ENCODE measurements around the gene DENND1A.

DENND1A gene

DNA sequence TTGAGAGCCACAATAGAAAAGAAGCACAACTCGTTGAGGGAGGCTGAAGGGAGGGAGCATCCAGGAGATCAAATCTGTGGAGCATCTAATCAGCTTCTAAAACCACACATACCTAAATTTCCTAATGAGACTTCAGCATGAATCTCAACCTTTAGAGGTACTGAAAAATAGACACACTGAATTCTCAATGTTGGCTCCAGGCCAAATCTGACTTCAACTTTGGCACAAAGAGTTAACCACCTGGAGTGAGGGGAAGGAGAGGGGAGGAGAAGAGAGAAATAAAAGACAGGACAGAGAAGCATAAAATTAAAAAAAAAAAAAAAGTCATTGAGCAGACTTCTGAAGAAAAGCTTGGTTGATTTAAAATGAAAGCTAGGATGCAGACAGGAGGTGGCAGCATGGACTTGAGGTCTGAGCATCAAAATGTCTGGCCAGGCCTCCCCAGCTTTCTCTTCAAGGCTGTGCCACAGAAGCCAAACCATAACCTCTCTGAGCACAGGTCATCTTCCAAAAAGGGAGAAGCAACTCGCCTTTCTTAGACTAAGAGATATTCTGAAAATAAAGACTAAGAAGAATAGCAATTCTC lies 205.6 kb downstream of the DENND1A start:
- DNase-seq (ENCODE audit: low read depth): peak; percentile 55

DNA sequence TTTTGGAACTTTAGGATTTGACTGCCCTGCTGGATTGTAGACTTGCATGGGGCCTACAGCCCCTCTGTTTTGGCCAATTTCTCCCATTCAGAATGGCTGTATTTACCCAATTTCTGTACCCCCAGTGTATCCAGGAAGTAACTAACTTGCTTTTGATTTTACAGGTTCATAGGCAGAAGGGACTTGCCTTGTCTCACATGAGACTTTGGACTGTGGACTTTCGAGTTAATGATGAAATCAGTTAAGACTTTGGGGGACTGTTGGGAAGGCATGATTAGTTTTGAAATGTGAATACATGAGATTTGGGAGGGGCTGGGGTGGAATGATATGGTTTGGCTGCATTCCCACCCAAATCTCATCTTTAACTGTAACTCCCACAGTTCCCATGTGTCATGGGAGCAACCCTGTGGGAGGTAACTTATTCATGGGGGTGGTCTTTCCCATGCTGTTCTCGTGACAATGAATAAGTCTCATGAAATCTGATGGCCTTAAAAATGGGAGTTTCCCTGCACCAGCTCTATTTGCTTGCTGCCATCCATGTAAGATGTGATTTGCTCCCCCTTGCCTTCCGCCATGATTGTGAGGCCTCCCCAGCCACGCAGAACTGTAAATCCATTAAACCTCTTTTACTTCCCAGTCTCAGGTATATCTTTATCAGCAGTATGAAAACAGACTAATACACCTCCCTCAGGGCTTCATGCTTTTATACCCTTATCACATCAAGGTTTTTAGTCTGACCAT lies 206.6 kb downstream of the DENND1A start:
- no peak for DNase-seq (ENCODE audit: low read depth)

DNA sequence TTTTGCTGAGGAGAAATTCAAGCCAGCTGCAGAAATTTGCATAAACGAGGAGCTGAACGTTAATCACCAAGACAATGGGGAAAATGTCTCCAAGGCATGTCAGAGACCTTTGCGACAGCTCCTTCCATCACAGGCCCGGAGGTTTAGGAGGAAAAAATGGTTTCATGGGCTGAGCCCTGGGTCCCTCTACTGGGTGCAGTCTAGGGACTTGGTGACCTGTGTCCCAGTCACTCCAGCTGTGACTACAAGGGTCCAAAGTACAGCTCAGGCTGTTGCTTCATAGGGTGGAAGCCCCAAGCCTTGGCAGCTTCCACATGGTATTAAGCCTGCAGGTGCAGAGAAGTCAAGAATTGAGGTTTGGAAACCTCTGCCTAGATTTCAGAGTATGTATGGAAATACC lies 207.5 kb downstream of the DENND1A start:
- no peak for DNase-seq (ENCODE audit: low read depth)

DNA sequence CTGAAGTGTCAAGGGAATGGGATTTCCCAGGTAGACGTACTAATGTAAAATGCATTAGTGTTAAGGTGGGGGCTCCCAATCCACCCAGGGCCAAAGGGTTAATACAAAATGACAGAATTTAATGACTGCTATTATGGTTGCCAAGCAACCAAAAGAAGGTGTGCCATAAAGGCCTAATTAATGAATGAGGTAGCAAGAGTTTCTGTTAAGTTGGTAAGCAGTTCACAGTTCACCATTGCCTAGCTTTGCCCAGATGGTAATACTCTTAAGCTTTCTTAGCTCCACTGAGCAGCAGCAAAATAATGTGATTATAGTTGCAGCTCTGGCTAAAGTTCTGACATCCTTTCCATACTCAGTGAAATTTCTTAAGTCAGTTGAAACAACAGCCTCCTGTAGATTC lies 211.7 kb downstream of the DENND1A start:
- DNase-seq (ENCODE audit: low read depth): no peak

DNA sequence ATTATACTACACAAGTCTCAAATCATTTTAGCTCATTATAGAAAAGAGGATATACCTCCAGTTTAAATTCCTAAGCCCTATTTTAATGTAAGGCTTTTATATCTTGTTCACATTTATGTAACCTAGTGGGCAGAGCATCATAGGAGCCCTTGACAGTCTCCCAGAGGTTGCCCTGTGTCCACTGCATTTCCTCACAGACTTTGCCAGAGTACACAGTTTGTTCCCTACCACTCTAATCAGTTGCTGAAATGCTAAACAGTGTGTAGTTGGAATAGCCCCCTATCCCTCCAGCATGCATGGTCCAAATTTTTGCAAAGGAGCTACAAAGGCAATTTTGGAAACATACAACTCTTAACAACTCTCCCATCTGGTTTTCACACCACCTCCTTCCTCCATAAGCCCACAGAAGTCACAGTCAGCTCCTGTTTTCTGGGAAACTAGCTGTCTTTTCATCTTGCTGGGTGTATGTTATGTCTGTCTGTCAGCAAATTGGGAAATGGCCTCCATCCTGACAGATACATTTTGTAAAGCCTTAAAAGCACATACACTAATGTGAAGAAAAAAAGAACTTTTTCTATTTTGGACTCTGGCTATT lies 212.2 kb downstream of the DENND1A start:
- DNase-seq (ENCODE audit: low read depth): no peak

DNA sequence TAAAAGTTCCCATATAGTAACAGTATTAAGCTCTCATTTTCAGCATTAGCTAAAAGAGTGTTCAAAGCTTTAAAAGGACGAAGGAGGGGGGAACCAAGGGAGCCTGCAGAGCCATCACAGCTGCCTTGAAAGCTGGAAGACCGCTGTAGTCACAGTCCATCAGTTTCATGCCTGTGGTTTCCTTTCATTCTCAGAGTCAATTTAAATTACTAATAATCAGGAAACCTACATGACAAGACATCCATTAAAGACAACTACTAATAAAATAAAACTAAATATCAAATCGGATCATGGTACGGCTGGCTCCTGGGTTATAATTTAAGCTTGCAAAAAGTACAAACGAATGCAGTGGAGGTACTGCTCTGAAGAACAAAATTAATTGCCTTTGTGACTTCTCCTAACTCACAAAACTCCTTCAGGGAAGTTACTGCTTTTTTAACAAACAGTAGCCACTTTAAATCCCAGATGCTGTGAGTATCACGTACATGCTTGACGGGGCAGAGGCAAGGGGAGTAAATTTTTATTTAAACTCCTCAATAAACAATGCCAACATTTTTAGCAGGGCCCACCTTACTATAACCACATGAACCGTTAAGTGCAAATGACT lies 213.5 kb downstream of the DENND1A start:
- DNase-seq (ENCODE audit: low read depth): no peak

DNA sequence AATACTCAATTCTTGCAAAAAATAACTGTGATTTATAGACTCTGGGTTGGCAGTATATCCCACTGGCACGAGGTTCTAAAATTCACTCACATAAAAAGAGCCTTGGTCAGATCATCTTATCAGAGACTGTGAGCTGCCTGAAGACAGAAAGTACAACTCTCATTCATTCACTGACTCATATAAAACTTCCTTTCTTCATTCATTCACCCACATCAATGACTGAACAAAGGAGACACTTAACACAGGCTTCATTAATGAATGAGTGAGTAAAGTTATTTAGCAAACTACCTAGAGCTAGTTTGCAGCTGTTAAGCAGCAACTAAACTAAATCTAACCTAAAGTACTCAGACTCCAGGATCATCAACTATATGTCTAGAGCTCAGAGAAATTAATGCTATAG lies 214.7 kb downstream of the DENND1A start:
- peak; percentile 27 for DNase-seq (ENCODE audit: low read depth)

DNA sequence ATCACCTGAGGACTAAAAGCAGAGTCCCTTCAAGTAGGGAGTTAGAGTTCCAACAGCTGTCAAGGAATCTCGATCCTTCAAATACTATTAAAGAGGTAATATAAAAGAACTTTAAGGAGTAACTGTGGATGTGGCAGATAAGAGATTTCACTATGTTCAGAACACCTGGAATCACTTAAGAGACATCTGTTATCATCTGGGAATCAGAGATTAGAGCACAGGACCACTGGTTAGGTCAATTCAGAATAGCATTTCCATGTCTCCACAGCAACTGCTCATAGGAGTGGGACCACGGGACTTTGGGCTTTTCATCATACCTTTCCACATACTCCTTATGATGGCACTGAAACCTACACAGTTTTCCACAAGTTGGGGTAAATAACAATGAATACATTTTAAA lies 216.6 kb downstream of the DENND1A start:
- DNase-seq (ENCODE audit: low read depth): no peak

DNA sequence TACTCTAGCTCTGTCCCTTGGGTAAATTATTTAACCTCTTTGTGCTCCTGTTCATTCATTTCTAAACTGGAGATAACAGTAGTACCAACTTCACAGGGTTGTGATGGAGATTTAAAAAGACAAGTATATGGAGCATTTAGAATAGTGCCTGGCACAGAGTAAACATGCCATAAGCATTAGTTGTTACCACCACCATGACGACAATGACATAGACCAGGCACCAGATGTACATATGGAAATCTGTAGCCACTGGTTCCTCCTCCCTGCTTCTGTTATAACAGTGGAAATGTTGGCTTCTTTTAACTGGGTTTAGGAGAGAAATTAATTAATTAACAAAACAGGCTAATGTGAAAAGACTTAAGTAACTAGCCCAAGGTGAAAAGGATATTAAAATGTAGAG lies 217.5 kb downstream of the DENND1A start:
- peak; percentile 22 for DNase-seq (ENCODE audit: low read depth)

DNA sequence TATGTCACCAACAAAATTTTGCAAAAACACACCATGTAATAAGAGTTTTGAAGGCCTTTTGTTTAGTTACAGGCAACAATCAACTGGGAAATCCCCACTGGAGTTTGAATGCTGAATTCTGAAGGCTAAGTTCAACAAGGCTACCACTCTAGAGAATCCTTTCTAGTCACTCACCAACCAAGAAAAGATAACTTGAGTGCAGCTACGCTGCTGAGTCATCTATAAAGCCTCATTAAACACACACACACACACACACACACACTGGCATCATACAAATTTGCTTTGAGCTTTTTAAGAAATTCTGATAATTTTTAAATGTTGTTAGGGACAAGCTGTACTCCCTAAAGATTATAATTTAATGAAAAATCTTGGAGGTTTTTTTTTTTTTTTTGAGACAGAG lies 219.6 kb downstream of the DENND1A start:
- DNase-seq (ENCODE audit: low read depth): peak; percentile 96

DNA sequence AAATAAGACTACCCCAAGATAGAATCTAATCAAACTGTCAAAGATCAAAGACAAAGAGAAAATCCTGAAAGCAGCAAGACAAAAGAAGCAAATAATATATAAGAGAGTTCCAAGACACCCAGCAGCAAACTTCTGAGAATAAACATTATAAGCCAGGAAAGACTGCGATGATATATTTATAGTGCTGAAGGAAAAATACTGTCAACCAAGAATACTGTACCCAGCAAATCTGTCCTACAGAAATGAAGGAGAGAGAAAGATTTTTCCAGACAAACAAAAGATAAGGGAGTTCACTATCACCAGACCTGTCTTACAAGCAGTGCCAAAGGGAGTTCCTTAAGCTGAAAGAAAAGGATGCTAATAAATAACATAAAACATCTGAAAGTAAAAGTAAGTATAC lies 227.4 kb downstream of the DENND1A start:
- DNase-seq (ENCODE audit: low read depth): no peak

DNA sequence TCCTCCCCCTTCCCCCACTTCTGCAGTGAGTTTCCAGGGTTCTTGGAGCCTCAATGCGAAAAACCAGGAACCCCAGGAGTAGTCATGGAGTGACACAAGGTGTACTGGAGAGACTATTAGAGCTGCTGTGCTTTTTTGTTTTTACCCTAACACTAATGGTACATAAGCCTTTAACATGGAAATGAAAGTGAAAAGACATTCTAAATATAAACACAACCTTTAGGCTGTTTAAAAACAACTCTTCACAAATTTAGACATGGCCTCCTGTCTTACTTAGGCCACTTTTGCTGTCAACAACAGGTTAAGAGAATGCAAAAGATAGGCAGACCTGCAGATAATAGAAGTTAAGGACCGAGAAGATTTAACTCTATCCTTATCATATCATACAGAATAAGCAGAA lies 232.2 kb downstream of the DENND1A start:
- DNase-seq (ENCODE audit: low read depth): no peak

DNA sequence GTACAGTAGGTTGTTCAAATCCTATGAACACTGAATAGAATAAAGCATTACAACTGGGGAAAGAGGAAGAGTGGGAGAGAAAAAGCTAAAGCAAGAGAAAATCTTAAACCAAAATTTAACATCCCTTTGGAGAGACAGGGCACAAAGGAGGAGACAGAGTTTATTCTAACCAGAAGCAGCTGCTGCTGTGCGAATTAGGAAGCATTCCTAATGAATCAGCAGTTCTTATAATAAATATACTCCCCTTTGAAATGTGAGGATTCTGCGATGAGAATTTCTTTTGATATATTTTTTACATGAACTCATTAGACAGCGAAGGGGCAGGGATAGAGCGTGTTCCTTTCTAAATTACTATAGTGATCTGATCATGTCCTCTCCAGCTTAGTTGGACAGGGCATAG lies 233.4 kb downstream of the DENND1A start:
- DNase-seq (ENCODE audit: low read depth): no peak

DNA sequence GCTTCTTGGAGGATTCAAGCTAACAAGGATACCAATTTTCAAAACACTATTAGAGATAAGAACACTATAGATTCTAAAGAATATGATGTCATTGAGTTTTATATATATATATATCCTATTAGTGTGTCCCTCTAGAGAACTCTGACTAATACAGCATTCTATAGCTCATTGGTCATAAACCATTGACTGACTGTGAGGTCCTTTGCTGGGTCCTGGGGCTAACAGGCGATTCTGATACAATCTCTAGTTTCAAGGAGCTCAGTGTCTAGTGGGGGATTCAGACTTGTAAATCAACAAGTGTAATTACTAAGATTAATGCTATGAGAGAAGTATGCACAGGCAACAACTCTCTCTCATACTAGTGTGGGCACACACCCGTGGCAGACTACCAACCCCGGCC lies 234.5 kb downstream of the DENND1A start:
- DNase-seq (ENCODE audit: low read depth): no peak

DNA sequence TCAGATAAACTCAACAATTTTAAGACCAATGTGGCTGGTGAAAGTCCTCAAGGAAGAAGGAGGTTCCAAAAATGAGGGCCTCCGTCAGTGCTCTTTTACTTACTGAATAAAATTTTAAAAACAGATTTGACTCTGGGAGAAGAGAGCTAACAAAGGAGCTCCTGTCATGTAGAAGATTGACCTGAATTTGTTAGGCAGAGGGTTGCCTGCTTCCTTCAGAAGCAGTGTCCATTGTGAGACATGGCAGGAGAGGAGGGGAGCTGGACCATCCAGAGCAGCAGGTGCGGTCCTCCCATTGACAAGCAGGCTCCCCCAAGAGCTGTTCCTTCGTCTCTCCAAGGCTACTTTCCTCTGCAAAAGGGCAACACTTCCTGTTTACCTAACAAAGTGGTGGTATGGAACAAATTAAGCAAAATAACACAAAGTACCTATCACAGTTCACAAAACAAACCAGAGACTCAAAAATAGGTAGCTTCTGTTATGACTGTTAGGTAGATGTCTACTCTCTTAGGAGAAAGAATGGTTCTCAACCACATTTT lies 238.1 kb downstream of the DENND1A start:
- no peak for DNase-seq (ENCODE audit: low read depth)

DNA sequence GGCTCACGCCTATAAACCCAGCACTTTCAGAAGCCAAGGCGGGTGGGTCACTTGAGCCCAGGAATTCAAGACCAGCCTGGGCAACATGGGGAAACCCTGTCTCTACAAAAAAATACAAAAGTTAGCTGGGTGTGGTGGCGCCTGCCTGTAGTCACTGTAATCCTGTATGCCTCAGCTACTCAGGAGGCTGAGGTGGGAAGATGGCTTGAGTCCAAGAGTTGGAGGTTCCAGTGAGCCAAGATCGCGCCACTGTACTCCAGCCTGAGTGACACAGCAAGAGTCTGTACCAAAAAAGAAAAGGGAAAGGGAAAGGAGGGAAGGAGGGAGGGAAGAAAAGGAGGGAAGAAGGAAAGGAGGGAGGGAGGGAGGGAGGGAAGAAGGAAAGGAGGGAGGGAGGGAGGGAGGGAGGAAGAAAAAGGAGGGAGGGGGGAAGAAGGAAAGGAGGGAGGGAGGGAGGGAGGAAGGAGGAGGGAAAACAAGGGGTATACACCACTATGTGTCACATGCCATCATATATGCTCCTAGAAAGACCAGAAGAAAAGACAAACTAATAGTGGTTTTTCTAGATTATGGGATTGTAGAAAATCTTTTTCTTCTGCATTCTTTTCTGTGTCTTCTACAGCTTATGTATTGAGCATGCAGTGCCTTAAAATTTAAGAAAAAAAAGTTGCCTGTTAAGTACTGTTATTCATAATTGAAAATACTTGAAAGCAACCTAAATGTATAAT lies 240.1 kb downstream of the DENND1A start:
- DNase-seq (ENCODE audit: low read depth): no peak

DNA sequence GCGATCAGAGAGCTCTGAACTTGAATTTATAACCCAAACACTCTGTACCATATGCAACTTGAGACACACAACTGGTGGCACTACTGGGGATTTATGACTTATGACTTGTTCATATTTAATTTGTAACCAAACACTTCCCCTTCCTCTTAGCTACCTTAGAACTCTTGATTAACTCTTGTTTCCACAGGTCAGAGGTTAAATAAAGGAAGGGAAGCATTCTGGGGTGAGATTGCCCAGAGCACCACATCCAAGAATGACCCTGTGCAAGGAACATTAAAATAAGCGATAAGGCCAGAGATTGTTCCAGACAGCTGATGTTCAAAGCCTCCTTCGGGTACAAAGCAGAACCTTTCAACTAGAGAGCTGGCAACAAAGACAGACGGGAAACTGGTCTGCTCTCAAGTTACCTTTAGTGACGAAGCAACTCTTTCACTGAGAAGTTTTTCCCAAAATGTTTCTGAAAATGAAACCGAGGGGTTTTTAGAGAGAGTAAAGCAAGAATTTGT lies 242.6 kb downstream of the DENND1A start:
- DNase-seq (ENCODE audit: low read depth): no peak

DNA sequence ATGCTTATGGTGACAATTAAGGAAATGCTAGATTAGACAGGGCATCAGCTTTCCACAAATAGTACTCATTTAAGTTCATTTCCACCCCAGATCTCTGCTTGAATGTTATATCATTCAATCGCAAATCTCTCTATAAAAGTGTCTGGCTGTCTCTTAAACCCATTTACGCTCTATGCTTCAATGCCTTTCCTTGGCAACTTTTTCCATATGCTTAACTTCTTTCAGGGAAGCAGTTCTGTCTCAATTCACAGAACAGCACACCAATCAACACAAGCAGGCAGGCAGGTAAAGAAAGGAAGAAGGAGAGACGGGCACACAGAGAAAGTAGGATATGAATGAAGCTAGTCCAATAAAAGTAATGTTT lies 243.1 kb downstream of the DENND1A start:
- no peak for DNase-seq (ENCODE audit: low read depth)

DNA sequence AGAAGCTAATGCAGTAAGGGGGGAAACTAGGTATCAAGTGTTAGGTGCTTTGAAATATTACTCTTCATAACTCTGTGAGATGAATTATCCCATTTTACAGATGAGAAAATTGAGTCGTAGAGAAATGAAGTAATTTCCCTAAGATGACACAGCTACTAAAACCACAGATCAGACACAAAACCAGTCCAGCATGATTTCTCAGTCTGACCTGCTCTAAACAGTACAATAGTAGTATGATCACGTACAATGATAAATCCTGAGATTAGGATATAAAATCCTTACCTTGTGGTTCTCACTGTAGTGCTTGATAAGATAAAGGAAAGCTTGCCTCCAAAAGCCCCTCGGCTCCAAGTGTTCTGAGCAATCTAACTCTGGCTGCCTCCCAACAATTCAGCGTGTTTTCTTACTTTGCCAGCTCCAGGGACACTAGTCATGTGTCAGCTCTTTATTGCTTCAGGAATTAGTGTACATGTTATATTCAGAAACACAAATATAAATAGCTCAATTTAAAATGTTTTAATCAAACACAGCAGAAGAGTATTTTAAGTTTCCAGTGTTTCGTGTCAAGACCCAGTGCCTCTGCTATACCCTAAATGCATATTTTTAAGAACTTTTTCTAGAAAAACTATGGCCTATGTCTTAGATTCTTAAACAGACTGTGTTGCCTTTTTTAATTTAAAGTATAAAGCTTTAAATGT lies 243.6 kb downstream of the DENND1A start:
- peak; percentile 79 for DNase-seq (ENCODE audit: low read depth)

DNA sequence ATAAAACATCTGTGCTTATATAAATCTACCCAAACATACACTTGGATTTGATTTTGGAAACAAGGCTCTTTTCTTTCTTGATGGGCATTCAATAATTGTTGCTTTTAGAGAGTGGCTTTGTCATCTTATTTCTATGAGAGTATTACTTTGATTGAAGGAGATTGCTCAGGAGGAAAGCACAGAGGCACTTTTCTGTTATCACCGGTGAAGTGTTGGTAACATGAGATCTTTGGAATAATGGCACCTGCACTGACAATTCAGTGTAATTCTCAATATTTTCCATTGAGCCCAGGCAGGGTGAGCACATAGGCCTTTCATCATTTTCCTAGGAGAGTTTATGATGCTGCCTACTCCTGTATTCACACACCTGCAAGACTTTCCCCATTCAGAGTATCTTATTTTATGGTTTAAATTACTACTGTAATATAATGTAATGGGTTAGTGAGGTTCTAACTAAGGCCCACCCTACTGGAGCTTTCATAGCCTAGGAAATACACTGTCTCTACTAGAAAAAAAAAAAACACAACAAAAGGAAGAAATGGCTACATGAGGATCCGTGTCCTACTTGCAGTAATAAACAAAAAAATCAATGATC lies 244.3 kb downstream of the DENND1A start:
- no peak for DNase-seq (ENCODE audit: low read depth)

All from amniotic epithelial cell (primary cell).